HG02798 (cell line): ENCODE results near the gene SLC25A15.
A peak's percentile ranks its signal among the peaks of the same experiment; 100 is the strongest.
"Not testable (repeated sequence)": the region's sequence is repeated elsewhere in the genome, so short reads cannot be mapped to it uniquely, and the experiment has no call there.

Experiments
- ATAC-seq: cut with Tn5 transposase; IDR thresholded peaks from one replicate; pipeline ENCODE4 v1.9.1; 2021; ENCODE audit warnings: mild to moderate bottlenecking; ENCODE audit not compliant: unreplicated experiment, poor library complexity

SLC25A15 gene

GRCh38 chr13:40812102-40812501, 22.7 kb downstream of the SLC25A15 start:
- no peak for ATAC-seq

- no peak for ATAC-seq
Measured at GRCh38 chr13:40812724-40813445, 23.5 kb downstream of the SLC25A15 start.

- peak; percentile 44 for ATAC-seq
Measured at GRCh38 chr13:40813667-40814454, 24.4 kb downstream of the SLC25A15 start.

GRCh38 chr13:40814803-40815202, 25.4 kb downstream of the SLC25A15 start:
- no peak for ATAC-seq

- no peak for ATAC-seq
Measured at GRCh38 chr13:40818926-40819325, 29.5 kb downstream of the SLC25A15 start.

- no peak for ATAC-seq
Measured at GRCh38 chr13:40819797-40820315, 30.4 kb downstream of the SLC25A15 start.

- not testable (repeated sequence) for ATAC-seq
Measured at GRCh38 chr13:40839725-40840124, 50.3 kb downstream of the SLC25A15 start.

GRCh38 chr13:40840955-40841354, 51.5 kb downstream of the SLC25A15 start:
- not testable (repeated sequence) for ATAC-seq
